ENCODE data around the gene NCOA7. TPM values are rescaled to one million over a fixed set of nuclear protein-coding genes. Genes with fewer than 3 reads are reported as not detected.
"Not testable (repeated sequence)": the region's sequence is repeated elsewhere in the genome, so short reads cannot be mapped to it uniquely, and the experiment has no call there.

The NCOA7 gene
- total RNA-seq, 1 donor from 2014 or later, result 69.0 TPM

DNA sequence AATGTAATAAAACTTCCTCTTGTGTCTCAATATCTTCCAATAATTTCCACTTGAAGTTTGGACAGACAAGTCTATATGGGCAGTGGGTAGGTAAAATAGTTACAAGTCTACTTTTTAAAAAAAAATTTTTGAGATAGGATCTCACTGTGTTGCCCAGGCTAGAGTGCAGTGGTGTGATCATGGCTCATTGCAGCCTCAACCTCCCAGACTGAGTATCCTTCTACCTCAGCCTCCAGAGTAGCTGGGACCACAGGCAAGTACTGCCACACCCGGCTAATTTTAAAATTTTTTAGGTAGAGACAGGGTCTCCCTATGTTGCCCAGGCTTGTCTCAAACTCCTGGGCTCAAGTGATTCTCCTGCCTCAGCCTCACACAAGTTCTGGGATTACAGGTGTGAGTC lies 181.7 kb downstream of the NCOA7 start:
- intact Hi-C loops (cut with DNase I); ATAC-seq; DNase-seq (ENCODE audit: low spot score): not testable (repeated sequence)

DNA sequence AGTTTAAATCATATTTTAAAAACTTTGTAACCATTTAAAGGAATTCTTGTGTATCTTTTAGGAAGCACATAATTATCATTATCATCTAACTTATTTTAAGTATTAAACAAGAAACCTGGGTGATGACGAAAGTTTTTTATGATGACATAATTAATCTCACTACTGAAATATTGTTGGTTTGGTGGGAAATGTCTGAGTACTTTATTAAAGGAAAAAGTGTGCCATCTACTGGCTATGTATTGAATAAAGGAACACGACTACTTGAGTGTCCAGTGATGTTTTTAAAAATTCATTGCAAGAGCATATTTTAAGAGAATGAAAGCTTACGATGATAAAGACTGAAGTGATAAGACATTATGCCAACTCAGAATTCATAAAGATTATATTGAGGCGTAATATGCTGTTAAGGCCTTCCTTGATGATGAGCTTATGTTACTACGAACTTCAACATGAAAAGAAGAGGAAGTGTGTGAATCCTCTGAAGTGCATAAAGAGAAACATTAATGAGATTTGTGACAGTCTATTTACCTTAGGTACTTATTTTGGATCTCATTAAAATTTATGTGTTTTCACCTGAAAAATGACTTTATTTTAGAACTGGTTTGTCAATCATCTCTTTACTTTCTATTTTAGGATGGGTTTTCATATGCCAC lies 183.6 kb downstream of the NCOA7 start:
- intact Hi-C loops (cut with DNase I), result no loop called here
- no peak for DNase-seq (ENCODE audit: low spot score)
- peak; percentile 82 for ATAC-seq

GRCh38 chr6:125979101-125979500 lies 188.3 kb downstream of the NCOA7 start:
- intact Hi-C loops (cut with DNase I), result no loop called here
- ATAC-seq (no peak), DNase-seq (ENCODE audit: low spot score) (no peak)

Other genes with a start within 250 kb of the NCOA7 start
- gene HEY2, start 41.3 kb upstream of the NCOA7 start, total RNA-seq, result 4.3 TPM
- 25.0 TPM for gene HINT3, start 165.8 kb downstream of the NCOA7 start, total RNA-seq
- gene TRMT11, start 195.6 kb downstream of the NCOA7 start, total RNA-seq, result 29.2 TPM

Data from sciatic nerve (tissue), 2 donors.